ENCODE measurements around the gene FBXO2. TPM values are rescaled to one million over a fixed set of nuclear protein-coding genes. Genes with fewer than 3 reads are reported as not detected.

The FBXO2 gene
- total RNA-seq, 2 donors from 2014 or later: 1.9 to 2.0 TPM

DNA sequence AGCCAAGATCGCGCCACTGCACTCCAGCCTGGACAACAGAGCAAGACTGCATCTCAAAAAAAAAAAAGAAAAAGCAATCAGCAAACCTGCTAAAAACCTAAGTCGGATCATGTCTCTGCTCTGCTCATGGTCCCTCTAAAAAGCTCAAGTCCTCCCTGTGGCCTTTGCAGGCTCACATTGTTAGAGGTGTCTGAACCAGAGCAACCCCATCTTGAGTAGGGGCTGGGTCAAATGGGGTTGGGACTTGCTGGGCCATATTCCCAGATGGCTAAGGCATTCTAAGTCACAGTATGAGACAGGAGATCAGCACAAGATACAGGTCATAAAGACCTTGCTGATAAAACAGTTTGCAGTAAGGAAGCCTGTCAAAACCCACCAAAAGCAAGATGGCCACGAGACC is 34.3 kb upstream of the FBXO2 start:
- peaks cover 0 to 9% of the 10 kb centered on the region in 2 donors for H3K36me3 Mint-ChIP-seq
- no peaks in the 10 kb centered on the region for H3K9me3 Mint-ChIP-seq
- ATAC-seq (no peak), DNase-seq (ENCODE audit: low spot score in 2 of 2) (no peak)
- no peak overlapping the region for H3K27ac Mint-ChIP-seq

DNA sequence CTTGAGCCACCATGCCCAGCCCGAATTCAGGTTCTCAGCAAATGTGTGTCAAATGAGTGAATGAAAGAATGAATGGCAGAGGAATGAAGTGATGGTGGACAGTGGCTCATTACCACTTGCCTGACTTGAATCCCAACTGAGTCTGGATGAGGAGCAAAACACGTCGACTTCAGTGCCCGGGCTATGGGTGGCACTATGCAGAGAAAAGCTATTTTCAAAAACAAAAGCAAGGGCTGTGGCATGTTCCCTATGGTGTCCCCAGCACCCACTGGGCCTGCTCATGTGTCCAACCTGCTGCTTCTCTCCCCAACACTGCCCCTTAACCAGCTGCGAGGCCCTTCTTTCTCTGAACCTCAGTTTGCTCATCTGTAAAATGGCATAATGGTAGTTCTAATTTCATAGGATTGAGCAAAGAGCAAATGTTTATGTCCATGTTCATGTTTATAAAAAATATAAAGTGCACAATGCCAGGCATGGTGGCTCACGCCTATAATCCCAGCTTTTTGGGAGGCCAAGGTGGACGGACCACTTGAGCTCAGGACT is 31.1 kb upstream of the FBXO2 start:
- ATAC-seq (no peak), DNase-seq (ENCODE audit: low spot score in 2 of 2) (no peak)
- no peak overlapping the region for H3K27ac Mint-ChIP-seq
- H3K36me3 Mint-ChIP-seq: peaks cover 0 to 4% of the 10 kb centered on the region in 2 donors
- no peaks in the 10 kb centered on the region for H3K9me3 Mint-ChIP-seq

DNA sequence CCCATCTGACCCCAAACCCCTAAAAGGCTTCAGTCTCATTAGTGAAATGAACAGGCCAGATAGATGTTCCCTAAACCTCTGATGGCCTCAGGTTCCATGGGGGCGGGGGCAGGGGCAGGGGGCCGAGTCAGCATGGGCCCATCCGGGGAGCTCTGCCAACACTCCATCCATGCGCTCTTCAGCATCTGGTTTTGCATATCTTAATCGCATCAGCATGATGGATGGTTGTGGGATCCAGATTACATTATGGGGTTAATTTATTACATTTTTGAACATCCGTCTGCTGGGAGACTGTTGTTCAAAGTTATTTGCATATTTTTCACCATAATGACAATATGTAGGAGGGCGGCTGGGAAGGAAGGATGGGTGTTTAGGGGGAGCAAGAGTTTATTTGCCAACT is 29.8 kb upstream of the FBXO2 start:
- no peak for DNase-seq (ENCODE audit: low spot score in 2 of 2)
- Mint-ChIP-seq H3K9me3 (no peaks in the 10 kb centered on the region), H3K27ac (no peak overlapping the region), H3K36me3 (no peaks in the 10 kb centered on the region)
- no peak for ATAC-seq

DNA sequence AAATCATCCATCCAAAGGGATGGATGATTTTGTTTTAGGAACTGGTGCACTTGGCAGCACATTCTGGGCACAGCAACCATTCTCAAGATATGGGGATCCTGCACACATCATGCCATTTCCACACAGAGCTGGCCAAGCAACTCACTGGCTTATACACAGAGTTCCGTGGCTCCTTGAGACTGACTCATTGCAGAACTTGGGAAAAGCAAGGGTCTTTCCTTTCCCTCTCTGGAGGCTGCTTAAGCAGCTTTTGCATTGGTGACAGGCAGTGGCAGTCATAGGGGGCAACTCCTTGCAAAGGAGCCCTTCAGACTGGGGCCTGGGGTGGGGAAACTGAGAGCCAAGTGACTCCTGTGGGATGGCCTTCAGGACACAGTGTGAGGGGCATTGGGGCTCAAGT is 28.6 kb upstream of the FBXO2 start:
- Mint-ChIP-seq H3K27ac (no peak overlapping the region), H3K36me3 (no peaks in the 10 kb centered on the region), H3K9me3 (no peaks in the 10 kb centered on the region)
- no peak for DNase-seq (ENCODE audit: low spot score in 2 of 2)
- ATAC-seq: no peak

DNA sequence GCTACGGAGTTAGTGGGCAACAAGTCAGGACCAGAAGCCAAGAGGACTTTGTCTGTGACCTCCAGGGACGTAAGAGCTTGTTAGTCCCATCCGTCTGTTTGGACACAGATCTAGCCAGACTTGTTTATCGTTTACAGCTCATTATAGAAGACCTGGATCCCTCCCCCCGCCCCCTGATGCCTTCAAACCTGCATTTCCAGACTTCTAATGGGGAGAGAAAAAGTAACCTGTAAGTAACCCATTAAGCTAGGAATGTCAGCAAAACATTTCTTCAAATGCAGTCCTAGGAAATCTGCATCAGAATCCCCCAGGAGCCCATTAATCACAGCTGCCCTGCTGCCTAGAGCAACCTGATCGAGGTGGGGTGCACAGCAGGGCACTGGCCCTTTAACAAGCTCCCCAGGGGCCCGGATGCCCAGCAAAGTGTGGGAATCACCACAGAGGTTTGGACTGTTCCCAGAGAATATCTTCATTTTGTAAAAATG is 28.1 kb upstream of the FBXO2 start:
- Mint-ChIP-seq H3K9me3 (no peaks in the 10 kb centered on the region), H3K36me3 (no peaks in the 10 kb centered on the region), H3K27ac (no peak overlapping the region)
- DNase-seq (ENCODE audit: low spot score in 2 of 2) (no peak), ATAC-seq (no peak)

DNA sequence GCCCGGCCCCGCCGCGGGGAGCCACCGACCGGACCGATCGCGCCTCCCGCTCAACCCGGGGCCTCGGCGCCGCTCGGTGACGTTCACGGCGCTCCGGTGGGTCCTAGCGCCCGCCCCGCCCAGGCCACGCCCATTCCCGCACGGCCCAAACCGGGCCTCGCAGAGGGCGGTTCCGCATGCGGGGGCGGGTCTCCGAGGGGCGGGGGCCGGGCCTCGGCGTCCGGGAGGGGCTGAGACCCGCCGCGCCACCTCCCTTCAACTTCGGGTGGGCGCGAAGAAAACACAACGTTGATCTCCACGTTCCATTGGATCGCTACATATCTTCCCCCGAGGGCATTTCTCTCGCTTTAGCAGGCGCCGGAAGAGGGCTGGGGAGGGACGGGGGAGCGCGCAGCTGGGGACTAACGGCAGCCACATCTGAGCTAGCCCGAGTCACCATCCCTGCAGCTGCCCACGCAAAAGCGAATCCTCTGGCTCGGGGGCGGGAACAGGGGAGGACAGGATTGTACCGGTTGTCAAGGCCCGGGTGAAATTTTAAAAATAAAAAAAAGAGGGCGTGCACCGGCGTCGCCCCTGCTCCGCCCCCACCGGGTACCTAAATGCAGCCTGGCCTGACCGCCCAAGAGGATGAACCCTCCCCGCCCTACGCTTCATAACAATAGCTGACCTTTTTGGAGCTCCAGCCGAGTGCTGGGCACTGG is 27.0 kb upstream of the FBXO2 start, which contains the start of gene MAD2L2:
TSS of gene MAD2L2 (minus strand) at position 78 of the 701 bp plus-strand sequence. CDS start 547 bp downstream, outside the sequence.
- H3K9me3 Mint-ChIP-seq: no peaks in the 10 kb centered on the region
- DNase-seq (ENCODE audit: low spot score in 2 of 2): peak; percentile 90 to 93
- ATAC-seq: peak; percentile 86 to 93
- H3K27ac Mint-ChIP-seq: peak within 1 kb of the TSS; percentile 90 to 93
- H3K36me3 Mint-ChIP-seq: no peaks in the 10 kb centered on the region

DNA sequence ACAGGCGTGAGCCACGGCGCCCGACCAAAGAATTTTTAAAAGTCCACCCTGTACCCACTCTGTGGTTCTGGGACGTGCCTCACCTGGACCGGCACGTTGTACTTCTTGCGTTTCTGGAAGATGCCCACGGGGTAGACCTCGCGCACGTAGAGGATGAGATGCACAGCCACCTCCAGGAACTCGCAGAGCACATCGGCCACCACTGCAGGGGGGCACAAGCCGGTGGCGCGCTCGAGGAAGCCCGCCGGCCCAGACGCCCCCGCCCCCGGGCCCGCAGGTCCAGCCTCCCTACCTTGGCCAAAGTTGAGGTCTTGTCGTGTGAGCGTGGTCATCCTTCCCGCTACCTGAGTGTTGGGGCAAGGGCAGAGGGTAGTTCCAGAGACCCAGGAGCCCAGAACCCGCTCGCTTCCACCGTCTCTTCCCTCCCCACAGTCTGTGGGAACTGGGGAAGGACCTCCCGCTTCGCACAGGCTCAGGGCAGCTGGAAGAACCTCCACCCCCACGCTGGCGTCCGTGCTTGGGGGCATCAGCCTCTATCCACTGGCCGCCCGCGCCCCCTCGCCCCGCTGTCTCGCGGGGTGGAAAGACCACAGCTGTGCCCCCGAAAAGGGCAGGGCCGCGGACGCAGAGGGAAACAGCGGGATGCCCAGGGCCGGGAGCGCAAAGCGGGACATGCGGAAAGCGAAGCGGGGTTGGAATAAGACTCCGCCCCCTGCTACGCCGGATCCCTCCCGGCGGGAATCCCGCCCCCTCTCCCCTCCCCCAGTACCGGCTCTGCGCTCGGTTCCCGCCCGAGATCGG is 26.2 kb upstream of the FBXO2 start:
- Mint-ChIP-seq H3K27ac (peak overlapping the region in 1 of 2 donors; percentile 90), H3K9me3 (no peaks in the 10 kb centered on the region), H3K36me3 (no peaks in the 10 kb centered on the region)
- ATAC-seq: peak; percentile 10 to 18
- peak in 1 of 2 donors; percentile 60 for DNase-seq (ENCODE audit: low spot score in 2 of 2)

DNA sequence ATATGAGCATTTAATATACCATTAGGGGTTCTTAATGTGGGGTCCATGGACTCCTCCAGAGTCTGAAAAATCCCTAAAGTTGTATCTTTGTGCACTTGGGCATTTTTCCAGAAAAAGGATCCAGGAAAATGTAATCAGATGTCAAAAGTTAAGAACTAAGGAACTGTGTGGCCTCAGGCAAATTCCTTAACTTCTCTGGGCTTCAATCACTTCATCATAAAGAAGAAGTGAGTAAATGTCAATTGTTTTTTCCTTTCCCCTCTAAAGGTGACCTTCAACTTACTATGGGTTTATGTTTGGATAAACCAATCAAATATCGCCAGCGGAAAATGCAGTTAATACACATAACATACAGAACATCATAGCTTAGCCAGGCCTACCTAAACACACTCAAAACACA is 24.2 kb upstream of the FBXO2 start:
- H3K27ac Mint-ChIP-seq: no peak overlapping the region
- no peaks in the 10 kb centered on the region for H3K36me3 Mint-ChIP-seq
- no peaks in the 10 kb centered on the region for H3K9me3 Mint-ChIP-seq
- ATAC-seq (no peak), DNase-seq (ENCODE audit: low spot score in 2 of 2) (no peak)

DNA sequence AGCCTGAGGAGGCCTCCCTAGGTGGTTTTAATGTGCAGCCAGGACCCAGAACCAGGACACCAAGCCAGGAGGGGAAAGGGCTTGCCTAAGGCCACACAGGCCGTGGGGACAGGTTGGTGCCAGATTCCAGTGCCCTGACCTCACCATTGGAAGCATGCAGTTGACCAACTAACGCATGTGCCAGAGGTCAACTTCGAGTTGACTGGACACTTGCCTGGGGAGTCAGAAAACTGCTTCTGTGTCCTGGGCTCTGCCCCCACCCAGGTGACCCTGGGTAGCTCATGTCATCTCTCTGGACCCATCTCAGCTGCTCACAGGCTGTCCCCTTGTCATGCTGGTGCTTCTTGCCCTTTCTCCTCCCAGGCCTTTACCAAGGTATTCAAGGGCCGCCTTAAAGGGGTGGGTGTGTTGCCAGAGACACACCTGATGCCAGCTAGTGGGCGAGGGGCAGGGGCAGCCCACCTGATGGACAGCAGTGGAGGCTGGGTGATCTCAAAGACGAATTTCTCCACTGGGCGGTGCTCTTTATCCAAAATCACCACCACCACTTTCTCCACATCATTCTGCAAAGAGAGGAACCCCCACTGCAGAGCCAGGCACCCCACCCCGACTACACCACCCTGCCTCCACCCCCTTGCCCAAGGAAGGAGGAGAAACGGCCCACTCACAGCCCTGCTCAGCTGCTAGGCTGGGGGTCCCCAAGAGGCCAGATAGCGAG is 22.3 kb upstream of the FBXO2 start:
- DNase-seq (ENCODE audit: low spot score in 2 of 2) (no peak), ATAC-seq (no peak)
- H3K27ac Mint-ChIP-seq: no peak overlapping the region
- H3K9me3 Mint-ChIP-seq: no peaks in the 10 kb centered on the region
- H3K36me3 Mint-ChIP-seq: no peaks in the 10 kb centered on the region

DNA sequence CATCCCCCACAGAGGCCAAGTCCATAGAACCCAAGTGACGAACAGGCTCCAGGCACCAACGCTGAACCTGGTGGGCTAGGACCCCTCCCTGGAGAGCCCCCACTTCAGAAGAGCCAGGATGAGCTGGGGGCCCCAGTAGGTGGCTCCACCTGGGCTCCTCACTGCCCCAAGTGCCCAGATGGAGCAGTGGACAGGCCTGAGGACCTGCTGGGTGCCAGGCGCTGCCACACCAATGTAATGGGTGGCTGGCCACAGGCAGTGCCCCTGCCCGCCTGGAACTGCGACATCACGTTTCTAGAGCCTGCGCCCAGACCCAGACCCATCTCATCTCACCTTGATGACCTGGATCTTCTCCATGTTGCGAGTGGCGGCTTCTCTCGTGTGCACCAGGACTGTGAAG is 21.1 kb upstream of the FBXO2 start:
- ATAC-seq (no peak), DNase-seq (ENCODE audit: low spot score in 2 of 2) (no peak)
- Mint-ChIP-seq H3K36me3 (no peaks in the 10 kb centered on the region), H3K27ac (no peak overlapping the region), H3K9me3 (no peaks in the 10 kb centered on the region)

DNA sequence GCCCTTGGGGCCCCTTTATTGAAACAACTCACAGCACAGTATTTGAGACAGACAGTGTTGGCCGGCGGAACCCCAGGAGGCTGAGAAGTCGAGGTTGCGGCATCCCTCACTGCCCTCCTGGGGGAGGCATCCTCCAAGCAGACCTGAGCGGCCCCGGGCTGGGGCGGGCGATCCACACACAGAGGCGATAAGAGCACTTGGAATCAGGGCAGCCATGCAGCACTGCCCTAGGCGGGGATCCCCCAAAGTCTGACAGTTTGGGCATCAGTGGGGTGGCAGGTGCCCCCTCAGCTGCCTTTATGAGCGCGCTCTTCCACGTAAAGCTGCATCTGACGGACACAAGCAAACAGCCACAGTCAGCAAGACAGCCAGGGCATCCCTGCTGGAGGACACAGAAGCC is 20.3 kb upstream of the FBXO2 start:
- Mint-ChIP-seq H3K36me3 (no peaks in the 10 kb centered on the region), H3K9me3 (no peaks in the 10 kb centered on the region), H3K27ac (no peak overlapping the region)
- DNase-seq (ENCODE audit: low spot score in 2 of 2): no peak
- ATAC-seq: no peak

DNA sequence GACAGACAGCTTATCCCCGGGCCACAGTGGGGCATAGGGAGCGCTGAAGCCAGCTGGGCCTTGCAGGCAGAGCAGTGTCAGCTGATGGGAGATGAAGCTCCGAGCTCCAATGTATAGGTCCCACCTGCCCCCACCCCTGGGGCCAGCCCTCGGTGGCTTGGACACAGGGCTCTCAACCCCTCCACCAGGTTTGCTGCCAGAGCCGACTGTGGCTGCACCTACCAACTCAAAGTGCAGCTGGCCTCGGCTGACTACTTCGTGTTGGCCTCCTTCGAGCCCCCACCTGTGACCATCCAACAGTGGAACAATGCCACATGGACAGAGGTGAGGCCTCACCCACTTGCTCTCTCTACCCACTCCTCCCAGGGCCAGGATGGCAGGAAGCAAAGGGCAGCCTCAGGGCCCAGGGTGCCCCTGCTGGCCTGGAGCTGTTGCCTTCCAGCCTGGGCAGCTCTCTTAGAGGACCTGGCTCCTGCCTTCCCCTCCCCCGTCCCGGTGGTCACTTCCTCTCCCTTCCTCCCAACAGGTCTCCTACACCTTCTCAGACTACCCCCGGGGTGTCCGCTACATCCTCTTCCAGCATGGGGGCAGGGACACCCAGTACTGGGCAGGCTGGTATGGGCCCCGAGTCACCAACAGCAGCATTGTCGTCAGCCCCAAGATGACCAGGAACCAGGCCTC is 19.0 kb upstream of the FBXO2 start:
- Mint-ChIP-seq H3K36me3 (peaks cover 0 to 6% of the 10 kb centered on the region in 2 donors), H3K9me3 (no peaks in the 10 kb centered on the region), H3K27ac (peak overlapping the region in 1 of 2 donors; percentile 83)
- DNase-seq (ENCODE audit: low spot score in 2 of 2): no peak
- peak in 1 of 2 donors; percentile 7 for ATAC-seq

DNA sequence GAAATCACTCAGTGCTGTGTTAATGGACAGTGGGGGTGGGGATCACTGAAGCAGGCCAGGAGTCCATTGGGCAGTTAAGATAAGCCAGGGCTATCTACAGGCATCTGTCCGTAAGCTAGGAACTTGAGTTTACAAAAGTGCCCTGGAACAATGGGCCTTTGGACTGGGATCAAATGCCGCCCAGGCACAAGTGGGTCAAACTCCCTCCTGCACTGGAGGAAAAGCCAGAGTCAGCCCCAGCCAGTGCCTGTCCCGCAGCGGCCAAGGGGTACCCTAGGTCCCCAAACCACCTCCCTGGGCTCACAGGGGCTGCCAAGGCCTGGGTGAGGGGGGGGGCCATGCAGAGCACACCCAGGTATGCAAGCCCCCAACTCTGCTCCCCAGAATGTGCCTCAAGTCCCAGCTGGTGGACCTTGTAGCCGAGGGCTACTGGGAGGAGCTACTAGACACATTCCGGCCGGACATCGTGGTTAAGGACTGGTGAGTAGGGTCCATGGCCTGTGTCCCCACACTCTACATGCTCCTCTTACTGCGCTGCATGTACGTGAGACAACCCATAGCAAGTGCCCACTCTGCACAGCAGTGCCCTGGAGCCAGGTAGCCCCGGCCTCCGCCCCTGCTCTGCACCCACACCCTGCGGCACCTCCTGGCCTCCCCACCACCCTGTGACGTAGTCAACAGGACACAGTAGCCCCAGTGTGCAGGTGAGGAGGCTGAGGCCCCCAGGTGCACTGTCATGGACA is 17.5 kb upstream of the FBXO2 start:
- H3K9me3 Mint-ChIP-seq: no peaks in the 10 kb centered on the region
- no peak overlapping the region for H3K27ac Mint-ChIP-seq
- no peak for ATAC-seq
- peaks cover 0 to 6% of the 10 kb centered on the region in 2 donors for H3K36me3 Mint-ChIP-seq
- no peak for DNase-seq (ENCODE audit: low spot score in 2 of 2)

DNA sequence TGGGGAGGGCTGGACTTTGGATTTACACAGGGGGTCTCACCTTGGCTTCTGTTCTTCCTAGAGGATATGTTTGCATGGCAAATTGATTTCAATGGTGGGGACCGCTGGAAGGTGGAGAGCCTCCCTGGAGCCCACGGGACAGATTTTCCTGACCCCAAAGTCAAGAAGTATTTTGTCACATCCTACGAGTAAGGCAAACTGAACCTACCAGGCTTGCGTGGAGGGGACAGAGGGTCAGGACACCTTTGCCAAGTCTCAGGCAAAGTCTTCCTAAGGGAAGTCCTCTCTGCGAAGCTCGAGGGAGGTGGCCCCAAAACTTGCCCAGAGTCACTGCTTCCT is 16.9 kb upstream of the FBXO2 start:
- Mint-ChIP-seq H3K9me3 (no peaks in the 10 kb centered on the region), H3K36me3 (peaks cover 0 to 6% of the 10 kb centered on the region in 2 donors), H3K27ac (no peak overlapping the region)
- ATAC-seq (no peak), DNase-seq (ENCODE audit: low spot score in 2 of 2) (no peak)

DNA sequence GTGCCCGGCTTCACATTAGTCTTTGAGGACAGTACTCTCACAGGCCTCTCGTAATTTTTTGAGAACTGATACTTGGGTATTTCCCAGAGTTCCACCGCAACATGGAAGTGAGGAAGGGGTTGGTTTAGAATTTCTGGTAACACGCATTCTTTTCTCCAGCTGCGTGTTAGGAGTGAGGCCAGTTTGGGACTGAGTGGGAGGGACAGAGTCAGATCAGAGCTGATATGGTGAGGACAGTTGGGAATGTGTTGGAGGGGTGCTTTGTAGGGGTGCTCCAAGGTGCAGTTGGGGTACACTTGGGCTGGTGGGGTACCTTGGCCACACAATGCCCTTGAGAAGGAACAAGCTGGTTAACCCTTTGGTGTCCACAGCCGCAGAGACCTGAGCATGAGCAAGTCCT is 16.5 kb upstream of the FBXO2 start:
- DNase-seq (ENCODE audit: low spot score in 2 of 2): no peak
- H3K9me3 Mint-ChIP-seq: no peaks in the 10 kb centered on the region
- no peak for ATAC-seq
- H3K36me3 Mint-ChIP-seq: peaks cover 0 to 6% of the 10 kb centered on the region in 2 donors
- H3K27ac Mint-ChIP-seq: no peak overlapping the region

DNA sequence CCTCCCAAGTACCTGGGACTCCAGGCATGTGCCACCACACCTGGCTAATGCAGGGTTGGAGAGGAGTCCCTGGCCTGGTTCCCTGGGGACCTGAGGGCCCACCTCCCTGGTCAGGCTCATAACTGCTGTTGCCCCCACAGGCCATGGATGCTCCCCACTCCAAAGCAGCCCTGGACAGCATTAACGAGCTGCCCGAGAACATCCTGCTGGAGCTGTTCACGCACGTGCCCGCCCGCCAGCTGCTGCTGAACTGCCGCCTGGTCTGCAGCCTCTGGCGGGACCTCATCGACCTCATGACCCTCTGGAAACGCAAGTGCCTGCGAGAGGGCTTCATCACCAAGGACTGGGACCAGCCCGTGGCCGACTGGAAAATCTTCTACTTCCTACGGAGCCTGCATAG is 14.3 kb upstream of the FBXO2 start:
- DNase-seq (ENCODE audit: low spot score in 2 of 2) (no peak), ATAC-seq (no peak)
- Mint-ChIP-seq H3K27ac (no peak overlapping the region), H3K9me3 (no peaks in the 10 kb centered on the region), H3K36me3 (peaks cover 0 to 6% of the 10 kb centered on the region in 2 donors)
